DOHH2 (cell line): ENCODE data around the gene HTR1D.
"Not testable (repeated sequence)": the region's sequence is repeated elsewhere in the genome, so short reads cannot be mapped to it uniquely, and the experiment has no call there.

Source experiments
- H3F3A ChIP-seq: fragments of 200-600 bp; sonication (generic), shearing (Covaris generic); 2 replicates; pipeline ENCODE4 v1.6.0; 2016; ENCODE audit warnings: antibody characterized with exemption, mild to moderate bottlenecking; ENCODE audit not compliant: control insufficient read depth, insufficient read depth
- H3K27ac ChIP-seq: fragments of 200-600 bp; sonication (generic); 2 replicates; pipeline ENCODE4 v1.5.1; 2014; ENCODE audit warnings: low read depth, mild to moderate bottlenecking, low read length, moderate library complexity
- H3K27me3 ChIP-seq: fragments of 200-600 bp; sonication (generic); 2 replicates; pipeline ENCODE4 v1.6.1; 2014; ENCODE audit warnings: mild to moderate bottlenecking, low read length, mixed read lengths; ENCODE audit not compliant: control insufficient read depth
- H3K36me3 ChIP-seq: fragments of 200-600 bp; sonication (generic); 2 replicates; pipeline ENCODE4 v1.6.1; 2014; ENCODE audit warnings: mild to moderate bottlenecking, low read length, moderate library complexity, mixed read lengths; ENCODE audit not compliant: control insufficient read depth
- H3K4me1 ChIP-seq: fragments of 200-600 bp; sonication (generic); 2 replicates; pipeline ENCODE4 v1.6.1; 2014; ENCODE audit warnings: mild to moderate bottlenecking, low read length, mixed read lengths; ENCODE audit not compliant: control insufficient read depth
- H3K4me2 ChIP-seq: fragments of 200-600 bp; sonication (generic); 2 replicates; pipeline ENCODE4 v1.6.0; 2014; ENCODE audit warnings: mild to moderate bottlenecking, low read length, moderate library complexity
- H3K4me3 ChIP-seq: fragments of 200-600 bp; sonication (generic); 2 replicates; pipeline ENCODE4 v1.5.1; 2014; ENCODE audit warnings: mild to moderate bottlenecking, low read length, mixed read lengths
- H3K79me2 ChIP-seq: fragments of 200-600 bp; sonication (generic); 2 replicates; pipeline ENCODE4 v1.6.1; 2014; ENCODE audit warnings: mild to moderate bottlenecking, low read length, mixed read lengths; ENCODE audit not compliant: control insufficient read depth
- H3K9me2 ChIP-seq: fragments of 200-600 bp; sonication (generic); replicated peaks from 2 replicates; pipeline ENCODE4 v1.6.1; 2014; ENCODE audit warnings: mild to moderate bottlenecking, low read length, mixed read lengths; ENCODE audit not compliant: control insufficient read depth
- H3K9me3 ChIP-seq: fragments of 200-600 bp; sonication (generic); 2 replicates; pipeline ENCODE4 v1.6.1; 2014; ENCODE audit warnings: antibody characterized with exemption, low read length, mixed read lengths; ENCODE audit not compliant: control insufficient read depth, insufficient read depth
- H4K20me1 ChIP-seq: fragments of 200-600 bp; sonication (generic); 2 replicates; pipeline ENCODE4 v1.6.0; 2014; ENCODE audit warnings: low read depth, mild to moderate bottlenecking, antibody characterized with exemption, low read length, moderate library complexity; ENCODE audit not compliant: control insufficient read depth, insufficient read depth
- CTCF ChIP-seq: fragments of 200-600 bp; sonication (generic); IDR thresholded peaks from one replicate; pipeline ENCODE4 v1.5.1; 2014; ENCODE audit warnings: antibody characterized with exemption, mild to moderate bottlenecking, low read depth, low read length; ENCODE audit not compliant: poor library complexity, severe bottlenecking
- EZH2phosphoT487 ChIP-seq: fragments of 200-600 bp; sonication (generic); IDR thresholded peaks from 2 replicates; pipeline ENCODE4 v1.6.1; 2017; ENCODE audit warnings: borderline replicate concordance, mild to moderate bottlenecking, antibody characterized with exemption, low read length, moderate library complexity, mixed read lengths

The HTR1D gene

DNA sequence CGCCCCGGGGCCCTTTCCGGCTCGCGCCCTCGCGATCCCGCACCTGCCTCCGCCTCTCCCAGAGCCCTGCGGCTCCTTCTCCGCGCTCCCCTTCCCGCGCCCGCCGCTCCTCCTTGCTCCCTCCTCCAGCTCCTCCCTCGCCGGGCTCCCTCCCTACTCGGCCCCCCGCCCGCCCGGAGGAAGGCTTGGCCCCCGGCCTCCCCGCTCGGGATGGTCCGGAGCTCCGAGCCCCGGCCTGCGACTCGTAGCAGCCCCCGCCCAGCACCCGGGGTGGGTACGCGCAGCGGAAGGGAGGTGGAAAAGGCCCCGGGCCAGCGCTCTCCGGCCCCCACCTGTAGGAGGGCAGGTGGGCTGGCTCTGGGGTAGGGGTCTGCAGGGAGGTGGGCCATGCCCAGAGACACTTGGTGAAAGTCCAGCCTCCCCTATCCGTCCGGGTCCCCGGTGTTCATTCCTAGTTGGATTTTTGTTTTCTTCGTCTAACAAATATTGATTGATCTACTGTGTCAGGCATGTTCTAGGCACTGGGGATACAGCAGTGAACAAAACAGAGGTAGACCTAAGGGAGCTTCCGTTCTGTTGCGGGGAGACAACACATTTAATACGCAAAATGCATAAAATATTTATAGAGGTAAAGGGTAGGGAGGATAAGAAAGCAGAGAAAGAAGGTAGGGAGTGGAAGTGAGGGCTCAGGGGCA is at the start of gene HTR1D:
Gene HTR1D (minus strand): TSS at position 82 of the 695 bp plus-strand sequence. CDS start 23,283 bp downstream, outside the sequence.
- H3K27me3 ChIP-seq: peaks cover 60% of the 10 kb centered on the region
- H3K9me3 ChIP-seq: no peaks in the 10 kb centered on the region
- TF ChIP-seq EZH2phosphoT487 (no peak; the same call in 1 of the 2 replicates), CTCF (no peak)
- no peaks in the 10 kb centered on the region for H3F3A ChIP-seq
- H4K20me1 ChIP-seq: no peaks in the 10 kb centered on the region
- H3K36me3 ChIP-seq: no peaks in the 10 kb centered on the region
- no peaks in the 10 kb centered on the region for H3K79me2 ChIP-seq
- H3K27ac ChIP-seq: no peak within 1 kb of the TSS
- H3K4me2 ChIP-seq: peak within 1 kb of the TSS; percentile 42
- H3K4me1 ChIP-seq: no peaks in the 10 kb centered on the region
- no peaks in the 10 kb centered on the region for H3K9me2 ChIP-seq
- no peak within 1 kb of the TSS for H3K4me3 ChIP-seq

DNA sequence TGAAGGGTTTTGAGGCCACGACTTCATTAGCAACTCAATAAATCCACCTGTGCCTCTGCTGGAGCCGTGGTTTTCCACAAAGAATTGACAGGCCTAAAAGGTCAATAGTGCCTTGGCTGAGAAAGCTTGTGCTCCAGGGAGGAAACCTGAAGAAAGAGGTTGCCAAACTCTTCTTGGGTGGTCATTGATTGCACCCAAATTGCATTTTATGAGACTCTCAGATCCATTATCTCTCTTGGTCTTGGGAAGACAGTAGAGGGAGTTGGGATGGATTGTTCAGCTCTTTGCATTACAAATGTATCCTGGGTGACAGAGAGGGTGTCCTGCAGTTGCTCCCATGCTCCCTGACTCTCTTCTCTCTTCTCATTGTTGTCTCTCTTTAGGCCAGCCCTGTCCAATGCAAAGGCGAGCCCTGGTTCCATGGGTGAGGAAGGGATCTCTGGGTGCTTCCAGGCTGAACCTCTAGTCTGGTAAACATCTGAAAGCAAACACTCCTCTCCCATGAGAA is 46.1 kb upstream of the HTR1D start:
- no peak overlapping the region for H3K4me3 ChIP-seq
- H3K36me3 ChIP-seq: no peaks in the 10 kb centered on the region
- no peaks in the 10 kb centered on the region for H3K79me2 ChIP-seq
- H4K20me1 ChIP-seq: no peaks in the 10 kb centered on the region
- peaks cover 4% of the 10 kb centered on the region; the same call in 1 of the 2 replicates for H3K27me3 ChIP-seq
- no peaks in the 10 kb centered on the region for H3K9me3 ChIP-seq
- no peaks in the 10 kb centered on the region for H3K4me1 ChIP-seq
- no peak overlapping the region for H3K27ac ChIP-seq
- no peaks in the 10 kb centered on the region for H3F3A ChIP-seq
- H3K9me2 ChIP-seq: no peaks in the 10 kb centered on the region
- TF ChIP-seq EZH2phosphoT487 (no peak), CTCF (no peak)
- H3K4me2 ChIP-seq: no peak overlapping the region

- H3K4me1 ChIP-seq, H3K4me3 ChIP-seq, H3K9me3 ChIP-seq, H3K27me3 ChIP-seq, H3K27ac ChIP-seq, H3K4me2 ChIP-seq, H4K20me1 ChIP-seq, H3K36me3 ChIP-seq, H3K79me2 ChIP-seq, H3F3A ChIP-seq, H3K9me2 ChIP-seq: not testable (repeated sequence)
Observed at GRCh38 chr1:23258082-23258481, 40.8 kb upstream of the HTR1D start.

DNA sequence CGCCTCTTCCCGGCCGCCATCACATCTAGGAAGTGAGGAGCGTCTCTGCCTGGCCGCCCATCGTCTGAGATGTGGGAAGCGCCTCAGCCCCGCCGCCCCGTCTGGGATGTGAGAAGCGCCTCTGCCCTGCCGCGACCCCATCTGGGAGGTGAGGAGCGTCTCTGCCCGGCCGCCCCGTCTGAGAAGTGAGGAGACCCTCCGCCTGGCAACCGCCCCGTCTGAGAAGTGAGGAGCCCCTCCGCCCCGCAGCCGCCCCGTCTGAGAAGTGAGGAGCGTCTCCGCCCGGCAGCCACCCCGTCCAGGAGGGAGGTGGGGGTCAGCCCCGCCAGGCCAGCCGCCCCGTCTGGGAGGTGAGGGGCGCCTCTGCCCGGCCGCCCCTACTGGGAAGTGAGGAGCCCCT is 40.1 kb upstream of the HTR1D start:
- not testable (repeated sequence) for H3K9me2 ChIP-seq, H3K9me3 ChIP-seq, H3K79me2 ChIP-seq, H3K36me3 ChIP-seq, H3K4me1 ChIP-seq, H3K4me2 ChIP-seq, H3K4me3 ChIP-seq, H3K27ac ChIP-seq, H4K20me1 ChIP-seq, H3K27me3 ChIP-seq, H3F3A ChIP-seq
